OCI-LY1 (cell line): ENCODE data around the gene PRKG2.

Experiments used
- H2AFZ ChIP-seq: fragments of 200-600 bp; sonication (generic), shearing (Covaris generic); 2 replicates; pipeline ENCODE4 v1.6.0; 2014; ENCODE audit warnings: antibody characterized with exemption, mild to moderate bottlenecking, low read length
- H3F3A ChIP-seq: fragments of 200-600 bp; sonication (generic), shearing (Covaris generic); 2 replicates; pipeline ENCODE4 v1.6.0; 2014; ENCODE audit warnings: mild to moderate bottlenecking, antibody characterized with exemption, low read length, moderate library complexity; ENCODE audit not compliant: insufficient read depth
- H3K27ac ChIP-seq: fragments of 200-600 bp; sonication (generic); 2 replicates; pipeline ENCODE4 v1.5.1; 2014; ENCODE audit warnings: low read length, mixed run types, mild to moderate bottlenecking, low read depth; ENCODE audit not compliant: poor library complexity, severe bottlenecking
- H3K27me3 ChIP-seq: fragments of 200-600 bp; sonication (generic); 2 replicates; pipeline ENCODE4 v1.6.0; 2014; ENCODE audit warnings: antibody characterized with exemption, mild to moderate bottlenecking, low read length, moderate library complexity; ENCODE audit not compliant: insufficient read depth
- H3K36me3 ChIP-seq: fragments of 200-600 bp; sonication (generic); 2 replicates; pipeline ENCODE4 v1.6.1; 2014; ENCODE audit warnings: mild to moderate bottlenecking, antibody characterized with exemption, low read length, moderate library complexity, mixed read lengths; ENCODE audit not compliant: insufficient read depth
- H3K4me1 ChIP-seq: fragments of 200-600 bp; sonication (generic); 2 replicates; pipeline ENCODE4 v1.5.1; 2014; ENCODE audit warnings: mild to moderate bottlenecking, low read length, moderate library complexity; ENCODE audit not compliant: insufficient read depth, severe bottlenecking
- H3K4me2 ChIP-seq: fragments of 200-600 bp; sonication (generic), shearing (Covaris generic); 2 replicates; pipeline ENCODE4 v1.6.1; 2014; ENCODE audit warnings: low read length
- H3K4me3 ChIP-seq: fragments of 200-600 bp; sonication (generic); 2 replicates; pipeline ENCODE4 v1.5.1; 2014; ENCODE audit warnings: low read length, low read depth, mild to moderate bottlenecking, mixed read lengths; ENCODE audit not compliant: poor library complexity, severe bottlenecking
- H3K79me2 ChIP-seq: fragments of 200-600 bp; shearing (Covaris generic); 2 replicates; pipeline ENCODE4 v1.6.1; 2016; ENCODE audit warnings: mixed run types, low read length, mixed read lengths; ENCODE audit not compliant: insufficient read depth
- H3K9ac ChIP-seq: fragments of 200-600 bp; sonication (generic), shearing (Covaris generic); 2 replicates; pipeline ENCODE4 v1.6.1; 2014; ENCODE audit warnings: mild to moderate bottlenecking, low read length, mixed read lengths
- H3K9me2 ChIP-seq: fragments of 200-600 bp; sonication (generic), shearing (Covaris generic); 2 replicates; pipeline ENCODE4 v1.6.1; 2014; ENCODE audit warnings: low read depth, mild to moderate bottlenecking, low read length, mixed read lengths
- H3K9me3 ChIP-seq: fragments of 200-600 bp; shearing (Covaris generic); 2 replicates; pipeline ENCODE4 v1.6.1; 2014; ENCODE audit warnings: low read length, mixed read lengths
- H4K20me1 ChIP-seq: fragments of 200-600 bp; sonication (generic), shearing (Covaris generic); 2 replicates; pipeline ENCODE4 v1.6.0; 2016; ENCODE audit warnings: mild to moderate bottlenecking, low read length; ENCODE audit not compliant: insufficient read depth
- CTCF ChIP-seq: fragments of 200-600 bp; sonication (generic), shearing (Covaris generic); IDR thresholded peaks from 2 replicates; pipeline ENCODE4 v1.5.1; 2017; ENCODE audit warnings: mild to moderate bottlenecking, antibody characterized with exemption, low read length, moderate library complexity, mixed read lengths
- EZH2 ChIP-seq: fragments of 200-600 bp; sonication (generic), shearing (Covaris generic); IDR thresholded peaks from 2 replicates; pipeline ENCODE4 v1.8.0; 2017; ENCODE audit warnings: borderline replicate concordance, mixed run types, mild to moderate bottlenecking, antibody characterized with exemption, low read length, moderate library complexity, mixed read lengths

PRKG2 gene

GRCh38 chr4:81085979-81086378 is 129.0 kb downstream of the PRKG2 start:
- no peak for TF ChIP-seq CTCF
- no peak for TF ChIP-seq EZH2
- Histone ChIP-seq H3K4me3 (no peak overlapping the region), H3K27me3 (no peaks in the 10 kb centered on the region), H2AFZ (no peak overlapping the region), H3K9me3 (no peaks in the 10 kb centered on the region), H3K27ac (no peak overlapping the region), H3K9me2 (no peaks in the 10 kb centered on the region), H3K4me1 (no peaks in the 10 kb centered on the region), H4K20me1 (no peaks in the 10 kb centered on the region), H3F3A (no peaks in the 10 kb centered on the region), H3K79me2 (no peaks in the 10 kb centered on the region), H3K36me3 (no peaks in the 10 kb centered on the region), H3K9ac (no peak overlapping the region), H3K4me2 (no peak overlapping the region)

GRCh38 chr4:81085291-81085690 is 129.7 kb downstream of the PRKG2 start:
- Histone ChIP-seq H3K4me3 (no peak overlapping the region), H3K9ac (no peak overlapping the region), H3F3A (no peaks in the 10 kb centered on the region), H3K27ac (no peak overlapping the region), H3K9me3 (no peaks in the 10 kb centered on the region), H3K9me2 (no peaks in the 10 kb centered on the region), H3K4me2 (no peak overlapping the region), H3K79me2 (no peaks in the 10 kb centered on the region), H2AFZ (no peak overlapping the region), H3K36me3 (no peaks in the 10 kb centered on the region), H3K27me3 (no peaks in the 10 kb centered on the region), H4K20me1 (no peaks in the 10 kb centered on the region), H3K4me1 (no peaks in the 10 kb centered on the region)
- no peak for TF ChIP-seq CTCF
- TF ChIP-seq EZH2: no peak

- no peak overlapping the region for H2AFZ ChIP-seq
- H3K9me3 ChIP-seq: no peaks in the 10 kb centered on the region
- no peaks in the 10 kb centered on the region for H4K20me1 ChIP-seq
- H3K27me3 ChIP-seq: no peaks in the 10 kb centered on the region
- TF ChIP-seq CTCF (no peak), EZH2 (no peak)
- H3K4me1 ChIP-seq: no peaks in the 10 kb centered on the region
- H3K79me2 ChIP-seq: no peaks in the 10 kb centered on the region
- no peaks in the 10 kb centered on the region for H3K36me3 ChIP-seq
- no peaks in the 10 kb centered on the region for H3F3A ChIP-seq
- H3K9ac ChIP-seq: no peak overlapping the region
- H3K9me2 ChIP-seq: no peaks in the 10 kb centered on the region
- no peak overlapping the region for H3K4me2 ChIP-seq
- no peak overlapping the region for H3K27ac ChIP-seq
- H3K4me3 ChIP-seq: no peak overlapping the region
Observed at GRCh38 chr4:81084634-81085033, 130.4 kb downstream of the PRKG2 start.
